Brain pericyte (primary cell): ENCODE results near the gene PKMYT1.
A peak's percentile ranks its signal among the peaks of the same experiment; 100 is the strongest.

ENCODE experiments used
- DNase-seq: peaks from one replicate; pipeline ENCODE4 v3.0.0-alpha.2; 2012; ENCODE audit warnings: low read depth, low spot score

PKMYT1 gene

GRCh38 chr16:2980227-2981176 lies at the start of gene PKMYT1:
PKMYT1 (minus strand) TSS chr16:2980446; CDS start chr16:2979657, 789 bp downstream.
- peak; percentile 34 for DNase-seq

GRCh38 chr16:3029491-3030221 lies 49.4 kb upstream of the PKMYT1 start:
- DNase-seq: no peak

DNA sequence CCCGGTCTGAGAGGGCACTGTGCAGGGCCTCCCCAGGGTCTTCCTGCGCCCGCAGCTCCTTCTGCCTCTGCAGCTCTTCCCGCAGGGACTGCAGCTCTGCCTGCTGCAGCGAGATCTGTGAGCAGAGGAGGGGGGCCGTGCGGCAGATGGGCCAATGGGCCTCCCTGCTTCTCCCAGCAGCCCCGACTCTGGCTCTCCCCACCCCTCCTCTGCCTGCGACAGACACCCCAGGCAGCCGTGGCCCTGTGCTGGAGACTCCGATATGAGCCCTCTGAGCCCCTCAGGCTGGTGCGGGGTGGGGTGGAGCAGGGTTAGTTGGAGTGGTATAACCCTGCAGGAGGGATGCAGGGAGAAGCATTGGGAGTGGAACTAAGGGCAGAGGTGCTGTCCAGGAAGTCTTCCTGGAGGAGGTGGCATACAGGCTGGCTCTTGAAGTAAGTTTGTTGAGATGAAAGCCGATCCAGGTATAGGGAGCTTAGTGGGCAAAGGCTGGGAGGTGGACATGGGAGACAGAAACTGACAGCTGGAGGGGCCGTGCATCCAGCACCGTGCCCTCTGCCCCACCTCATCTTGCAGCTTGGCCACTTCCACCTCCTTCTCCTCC lies 48.6 kb upstream of the PKMYT1 start:
- no peak for DNase-seq

DNA sequence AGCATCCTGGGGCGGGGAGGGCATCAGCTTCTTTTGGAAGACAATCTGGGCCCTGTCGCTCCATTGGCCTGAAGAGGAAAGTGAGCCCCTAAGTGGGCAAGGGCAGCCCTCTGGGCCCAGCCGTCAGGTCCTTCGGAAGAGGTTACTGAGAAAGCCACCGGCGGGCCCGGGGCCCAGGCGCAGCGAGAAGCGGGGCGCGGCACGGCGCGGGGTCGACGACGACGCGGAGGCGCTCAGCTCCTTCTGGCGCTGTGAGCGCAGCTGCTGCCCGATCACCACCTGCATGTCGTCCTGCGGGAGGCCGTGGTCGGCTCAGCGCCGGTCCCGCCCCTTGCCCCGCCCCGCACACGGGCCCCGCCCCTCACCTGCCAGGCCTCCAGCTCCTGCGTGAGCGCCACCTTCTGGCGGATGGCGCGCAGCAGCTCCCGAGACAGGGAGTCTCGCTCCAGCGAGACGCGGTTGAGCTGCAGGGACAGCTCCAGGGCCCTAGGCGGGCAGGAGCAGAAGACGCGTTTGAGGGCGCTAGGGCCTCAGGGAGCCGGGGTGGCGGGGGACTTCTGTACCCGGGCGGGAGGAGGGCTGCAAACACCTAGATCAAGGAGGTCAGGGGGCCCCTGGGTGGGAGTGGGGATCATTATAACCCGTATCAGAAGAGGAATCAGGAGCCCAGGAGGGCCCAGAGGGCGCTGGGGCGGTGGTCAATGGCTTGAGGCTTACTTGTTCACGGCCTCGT lies 47.9 kb upstream of the PKMYT1 start:
- no peak for DNase-seq

GRCh38 chr16:3027489-3027795 lies 47.2 kb upstream of the PKMYT1 start:
- DNase-seq: no peak

DNA sequence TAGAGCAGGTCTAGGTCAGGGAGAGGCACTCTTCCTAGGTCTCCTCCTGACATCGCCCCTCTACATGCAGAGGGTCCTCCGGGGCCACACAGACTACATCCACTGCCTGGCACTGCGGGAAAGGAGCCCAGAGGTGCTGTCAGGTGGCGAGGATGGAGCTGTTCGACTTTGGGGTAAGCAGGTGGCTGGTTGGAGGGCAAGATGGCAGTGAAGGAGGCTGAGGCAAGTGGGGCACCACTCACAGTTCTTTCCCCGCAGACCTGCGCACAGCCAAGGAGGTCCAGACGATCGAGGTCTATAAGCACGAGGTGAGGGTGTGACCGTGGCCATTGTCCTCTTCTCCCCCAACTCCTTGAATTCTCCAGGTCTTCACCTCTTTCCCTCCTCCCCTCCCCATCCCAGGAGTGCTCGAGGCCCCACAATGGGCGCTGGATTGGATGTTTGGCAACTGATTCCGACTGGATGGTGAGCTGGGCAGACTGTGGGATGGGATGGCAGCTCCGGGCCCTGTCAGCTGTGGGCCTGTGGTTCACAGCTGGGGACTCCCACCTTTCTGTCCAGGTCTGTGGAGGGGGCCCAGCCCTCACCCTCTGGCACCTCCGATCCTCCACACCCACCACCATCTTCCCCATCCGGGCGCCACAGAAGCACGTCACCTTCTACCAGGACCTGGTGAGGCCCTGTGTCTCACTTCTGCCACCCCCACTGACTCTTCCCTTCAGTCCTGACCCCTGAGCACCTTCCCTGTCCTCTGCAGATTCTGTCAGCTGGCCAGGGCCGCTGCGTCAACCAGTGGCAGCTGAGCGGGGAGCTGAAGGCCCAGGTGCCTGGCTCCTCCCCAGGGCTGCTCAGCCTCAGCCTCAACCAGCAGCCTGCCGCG lies 46.6 kb upstream of the PKMYT1 start:
- DNase-seq: no peak

GRCh38 chr16:3026003-3026378 lies 45.7 kb upstream of the PKMYT1 start:
- DNase-seq: no peak

DNA sequence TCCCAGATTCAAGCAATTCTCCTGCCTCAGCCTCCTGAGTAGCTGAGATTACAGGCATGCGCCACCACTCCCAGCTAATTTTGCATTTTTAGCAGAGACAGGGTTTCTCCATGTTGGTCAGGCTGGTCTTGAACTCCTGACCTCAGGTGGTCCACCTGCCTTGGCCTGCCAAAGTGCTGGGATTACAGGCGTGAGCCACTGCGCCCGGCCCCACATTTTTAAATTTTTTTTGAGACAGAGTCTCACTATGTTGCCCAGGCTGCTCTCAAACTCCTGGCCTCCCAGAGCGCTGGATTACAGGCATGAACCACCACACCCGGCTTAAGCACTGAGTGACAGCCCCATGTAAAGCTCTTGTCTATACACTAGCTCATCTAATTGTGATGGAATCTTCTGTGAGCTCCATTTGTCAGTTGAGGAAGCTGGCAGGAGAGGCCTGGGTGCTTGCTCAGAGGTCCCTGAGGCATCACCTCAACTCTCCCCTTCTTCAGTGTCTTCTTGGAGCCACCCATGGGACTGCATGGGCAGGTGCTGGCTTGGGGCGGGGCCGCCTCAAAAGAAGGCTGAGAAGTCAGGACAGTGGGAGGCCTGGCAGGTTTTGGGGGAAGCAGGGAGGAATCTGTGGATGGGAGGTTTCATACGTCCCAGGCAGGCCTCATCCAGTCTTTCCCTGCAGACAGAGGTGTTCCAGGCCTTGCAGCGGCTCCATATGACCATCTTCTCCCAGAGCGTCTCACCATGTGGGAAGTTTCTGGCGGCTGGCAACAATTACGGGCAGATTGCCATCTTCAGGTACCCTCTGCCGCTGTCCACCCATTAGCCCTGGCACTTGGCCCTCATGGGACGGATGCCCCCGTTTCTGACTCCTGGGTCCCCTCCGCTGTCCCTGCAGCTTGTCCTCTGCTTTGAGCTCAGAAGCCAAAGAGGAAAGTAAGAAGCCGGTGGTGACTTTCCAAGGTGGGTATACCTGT lies 45.1 kb upstream of the PKMYT1 start:
- no peak for DNase-seq

- DNase-seq: peak; percentile 92
Observed at GRCh38 chr16:3023669-3024478, 43.6 kb upstream of the PKMYT1 start, which contains the start of the genes HCFC1R1 and THOC6. HCFC1R1 (minus strand) TSS chr16:3023942; CDS start chr16:3023941, 1 bp downstream. THOC6 (plus strand) TSS chr16:3024035; CDS start chr16:3024327, 292 bp downstream.

DNA sequence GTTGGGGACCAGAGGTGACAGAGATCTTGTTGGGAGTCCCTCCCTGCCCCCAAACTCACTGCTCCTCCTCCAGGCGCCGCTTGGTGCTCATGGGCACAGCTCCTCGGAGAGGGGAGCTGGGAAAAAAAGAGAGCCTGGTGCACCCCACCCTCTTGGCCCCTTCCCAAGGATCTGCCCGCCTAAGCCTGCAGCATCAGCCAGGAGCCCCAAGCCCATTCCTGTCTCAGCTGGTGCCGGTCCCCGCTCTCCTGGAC lies 43.1 kb upstream of the PKMYT1 start:
- no peak for DNase-seq

DNA sequence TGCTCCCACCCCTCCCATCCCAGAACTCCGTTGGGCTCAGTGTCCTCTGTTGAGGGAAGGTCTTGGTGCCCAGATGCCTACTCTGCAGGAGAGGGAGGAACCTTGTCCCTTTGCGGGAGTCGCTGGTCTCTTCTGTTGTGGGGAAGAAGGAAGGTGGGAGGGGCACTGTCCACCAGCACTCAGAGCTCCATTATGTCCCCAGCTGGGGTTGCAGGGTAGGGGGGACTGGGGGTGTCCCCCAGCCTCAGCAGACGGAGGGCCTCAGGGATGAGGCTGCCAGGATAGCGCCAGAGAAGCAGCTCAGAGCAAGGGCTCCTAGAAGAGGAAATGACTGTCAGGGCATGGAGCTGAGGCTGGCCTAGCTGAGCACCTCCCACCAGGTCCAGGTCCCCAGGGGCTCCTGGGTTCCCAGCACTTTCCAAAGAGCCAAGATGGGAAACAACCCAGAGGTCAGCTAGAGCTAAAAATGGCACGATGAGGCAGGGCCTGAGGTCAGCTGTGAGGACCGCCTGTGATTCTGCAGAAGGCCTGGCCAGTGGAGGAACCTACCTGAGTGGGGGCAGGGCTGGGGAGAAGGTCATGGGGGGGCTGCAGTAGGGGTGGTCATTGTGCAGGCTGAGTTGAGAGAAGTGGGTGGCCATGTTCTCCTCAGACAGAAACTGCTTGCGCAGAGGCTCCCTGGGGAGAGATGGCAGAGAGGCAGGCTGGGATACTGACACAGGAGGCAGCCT lies 42.6 kb upstream of the PKMYT1 start:
- no peak for DNase-seq

GRCh38 chr16:3022208-3022683 lies 42.0 kb upstream of the PKMYT1 start:
- DNase-seq: peak; percentile 74

DNA sequence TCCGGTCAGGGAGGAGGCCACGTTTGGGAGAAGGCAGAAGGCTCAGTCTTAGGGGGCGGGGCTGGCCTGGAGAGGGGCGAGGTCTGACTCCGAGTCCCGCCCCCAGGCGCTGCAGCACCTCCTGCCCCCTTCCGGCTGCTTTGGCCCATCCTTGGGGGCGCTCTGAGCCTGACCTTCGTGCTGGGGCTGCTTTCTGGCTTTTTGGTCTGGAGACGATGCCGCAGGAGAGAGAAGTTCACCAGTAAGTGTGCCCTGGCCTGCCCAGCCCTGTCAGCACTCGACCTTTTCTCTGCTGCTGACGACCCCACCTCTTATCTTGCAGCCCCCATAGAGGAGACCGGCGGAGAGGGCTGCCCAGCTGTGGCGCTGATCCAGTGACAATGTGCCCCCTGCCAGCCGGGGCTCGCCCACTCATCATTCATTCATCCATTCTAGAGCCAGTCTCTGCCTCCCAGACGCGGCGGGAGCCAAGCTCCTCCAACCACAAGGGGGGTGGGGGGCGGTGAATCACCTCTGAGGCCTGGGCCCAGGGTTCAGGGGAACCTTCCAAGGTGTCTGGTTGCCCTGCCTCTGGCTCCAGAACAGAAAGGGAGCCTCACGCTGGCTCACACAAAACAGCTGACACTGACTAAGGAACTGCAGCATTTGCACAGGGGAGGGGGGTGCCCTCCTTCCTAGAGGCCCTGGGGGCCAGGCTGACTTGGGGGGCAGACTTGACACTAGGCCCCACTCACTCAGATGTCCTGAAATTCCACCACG lies 41.4 kb upstream of the PKMYT1 start:
- DNase-seq: peak; percentile 84

DNA sequence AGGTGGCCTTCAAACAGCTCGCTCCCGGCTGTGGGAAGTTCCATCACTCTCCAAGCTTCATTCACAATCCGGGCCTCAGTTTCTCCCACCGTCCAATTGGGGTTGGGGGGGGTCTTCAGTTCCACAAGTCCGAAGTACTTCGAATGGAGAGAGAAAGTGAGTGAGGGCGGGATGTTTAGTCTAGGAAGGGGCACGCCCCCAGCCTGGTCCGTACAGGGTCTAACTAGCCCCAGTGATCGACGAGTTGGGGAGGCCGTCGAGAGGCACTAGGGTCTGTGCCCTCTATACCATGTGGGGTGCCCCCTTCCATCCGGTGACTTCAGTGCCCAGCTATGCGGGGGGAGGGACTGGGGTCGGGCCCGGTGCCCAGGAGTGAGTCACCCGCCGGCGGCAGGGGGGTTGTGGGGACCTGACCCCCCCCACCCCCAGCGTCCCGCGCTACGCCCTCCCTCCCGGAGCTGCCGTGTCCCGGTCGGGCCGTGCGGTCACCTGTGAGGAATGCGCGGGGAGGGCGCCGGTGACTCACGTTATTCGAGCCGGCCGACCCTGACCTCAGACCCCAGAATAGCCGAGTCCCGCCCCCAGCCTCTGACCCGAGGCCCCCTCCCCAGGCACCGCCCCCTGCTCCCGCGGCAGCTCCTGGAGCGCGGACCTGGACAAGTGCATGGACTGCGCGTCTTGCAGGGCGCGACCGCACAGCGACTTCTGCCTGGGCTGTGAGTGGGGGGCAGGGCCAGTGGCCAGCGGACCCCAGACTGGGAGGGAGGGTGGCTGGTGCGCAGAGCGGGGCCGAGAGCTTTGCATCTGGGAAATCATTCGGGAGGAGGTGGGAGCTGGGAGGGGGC lies 40.6 kb upstream of the PKMYT1 start:
- DNase-seq: no peak

- DNase-seq: no peak
Observed at GRCh38 chr16:3020247-3020603, 40.0 kb upstream of the PKMYT1 start, which contains the start of gene TNFRSF12A. TNFRSF12A (plus strand) TSS chr16:3020368; CDS start chr16:3020398, 30 bp downstream.

- no peak for DNase-seq
Observed at GRCh38 chr16:3019594-3020246, 39.5 kb upstream of the PKMYT1 start.
